G401.6 (cell line): ENCODE results near the gene SOAT2.

ENCODE experiments used
- FAIRE-seq: peaks from 2 replicates; lab custom pipeline; 2012; peaks lifted over from hg19 to GRCh38; lab: Jason Lieb, UNC

Gene SOAT2

GRCh38 chr12:53102883-53103807 is at the start of gene SOAT2:
Gene SOAT2, plus strand, starts transcription at chr12:53103486. Its CDS starts 92 bp downstream, at chr12:53103578.
- no peak for FAIRE-seq

DNA sequence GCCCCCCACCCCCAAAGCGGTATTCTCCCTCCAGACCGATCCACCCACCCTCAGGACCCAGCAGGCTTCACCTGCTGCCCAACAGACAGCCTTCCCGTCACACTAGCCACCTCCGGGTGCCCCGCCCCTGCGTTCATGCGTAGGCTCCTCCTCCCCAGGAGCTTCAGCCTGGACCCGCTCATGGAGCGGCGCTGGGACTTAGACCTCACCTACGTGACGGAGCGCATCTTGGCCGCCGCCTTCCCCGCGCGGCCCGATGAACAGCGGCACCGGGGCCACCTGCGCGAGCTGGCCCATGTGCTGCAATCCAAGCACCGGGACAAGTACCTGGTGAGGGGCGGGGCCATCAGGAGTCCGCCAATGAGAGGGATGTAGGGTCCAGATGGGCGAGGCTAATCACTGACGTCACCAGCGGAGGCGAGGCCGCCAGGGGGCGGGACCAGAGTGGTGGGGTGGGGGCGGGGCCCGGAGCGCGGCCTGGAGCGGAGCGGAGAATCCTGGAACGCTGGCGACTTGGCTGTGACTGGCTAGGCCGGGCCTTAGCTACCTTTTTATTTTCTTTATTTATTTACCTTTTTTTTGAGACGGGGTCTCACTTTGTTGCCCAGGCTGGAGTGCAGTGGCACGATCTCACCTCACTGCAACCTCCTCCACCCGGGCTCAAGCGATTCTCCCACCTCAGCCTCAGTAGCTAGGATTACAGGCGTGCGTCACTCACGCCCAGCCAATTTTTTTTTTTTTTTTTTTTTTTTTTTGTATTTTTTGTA is 49.0 kb upstream of the SOAT2 start:
- FAIRE-seq: peak; percentile 74

GRCh38 chr12:53055471-53056266 is 47.6 kb upstream of the SOAT2 start:
- FAIRE-seq: no peak

- no peak for FAIRE-seq
These were observed 47.0 kb upstream of the SOAT2 start for GRCh38 chr12:53056296-53056695.

- FAIRE-seq: no peak
These were observed 46.4 kb upstream of the SOAT2 start for GRCh38 chr12:53056901-53057300.

GRCh38 chr12:53057816-53058500 is 45.3 kb upstream of the SOAT2 start:
- no peak for FAIRE-seq

DNA sequence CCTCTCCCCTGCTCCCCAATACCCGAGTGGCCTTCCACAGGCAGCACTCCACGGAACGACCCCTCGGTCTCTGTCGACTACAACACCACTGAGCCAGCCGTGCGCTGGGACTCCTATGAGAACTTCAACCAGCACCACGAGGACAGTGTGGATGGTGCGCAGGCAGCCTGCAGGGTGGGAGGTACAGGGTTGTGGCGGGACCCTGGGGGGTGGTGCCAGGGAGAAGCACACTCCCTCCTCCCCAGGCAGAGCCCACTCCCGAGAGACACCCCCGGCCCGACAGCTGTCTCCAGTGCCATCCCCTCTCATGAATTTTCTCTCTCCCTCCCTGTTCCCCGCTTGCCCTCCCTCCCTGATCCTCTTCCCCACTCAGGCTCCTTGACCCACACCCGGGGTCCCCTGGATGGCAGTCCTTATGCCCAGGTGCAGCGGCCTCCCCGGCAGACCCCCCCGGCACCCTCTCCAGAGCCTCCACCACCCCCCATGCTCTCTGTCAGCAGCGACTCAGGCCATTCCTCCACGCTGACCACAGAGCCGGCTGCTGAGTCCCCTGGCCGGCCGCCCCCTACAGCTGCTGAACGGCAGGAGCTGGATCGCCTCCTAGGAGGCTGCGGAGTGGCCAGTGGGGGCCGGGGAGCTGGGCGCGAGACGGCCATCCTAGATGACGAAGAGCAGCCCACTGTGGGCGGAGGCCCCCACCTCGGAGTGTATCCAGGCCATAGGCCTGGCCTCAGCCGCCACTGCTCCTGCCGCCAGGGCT is 44.4 kb upstream of the SOAT2 start:
- FAIRE-seq: no peak

GRCh38 chr12:53059434-53060063 is 43.7 kb upstream of the SOAT2 start:
- no peak for FAIRE-seq

- no peak for FAIRE-seq
These were observed 43.1 kb upstream of the SOAT2 start for GRCh38 chr12:53060064-53060720.

GRCh38 chr12:53060721-53061276 is 42.5 kb upstream of the SOAT2 start:
- FAIRE-seq: no peak

- FAIRE-seq: no peak
These were observed 41.8 kb upstream of the SOAT2 start for GRCh38 chr12:53061404-53062010.

GRCh38 chr12:53062011-53062961 is 41.0 kb upstream of the SOAT2 start:
- FAIRE-seq: no peak

DNA sequence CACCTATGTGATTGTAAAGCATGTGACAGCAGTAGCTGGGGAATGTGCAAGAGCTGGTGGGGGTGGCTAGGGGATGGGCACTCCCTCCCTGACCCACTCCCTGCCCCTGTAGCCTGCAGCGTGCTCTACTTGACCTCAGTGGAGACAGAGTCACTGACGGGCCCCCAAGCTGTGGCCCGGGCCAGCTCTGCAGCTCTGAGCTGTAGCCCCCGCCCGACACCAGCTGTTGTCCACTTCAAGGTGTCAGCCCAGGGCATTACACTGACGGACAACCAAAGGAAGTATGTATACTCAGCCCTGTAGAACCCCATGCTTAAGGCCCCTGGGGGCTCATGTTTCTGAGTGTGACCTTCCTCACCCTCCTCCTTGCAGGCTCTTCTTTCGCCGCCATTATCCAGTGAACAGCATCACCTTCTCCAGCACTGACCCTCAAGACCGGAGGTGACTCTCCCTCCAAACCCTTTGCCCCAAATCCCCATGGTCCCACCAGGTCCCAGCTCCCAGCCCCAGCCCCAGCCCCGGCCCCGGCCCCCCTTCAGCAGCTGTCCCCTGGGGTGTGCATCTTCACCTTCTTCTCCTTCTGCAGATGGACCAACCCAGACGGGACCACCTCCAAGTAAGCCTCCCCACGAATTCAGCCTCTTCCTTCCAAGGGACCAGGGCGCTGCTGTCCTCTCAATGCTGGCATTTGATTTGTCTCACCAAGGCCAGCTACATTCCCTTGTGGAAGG is 40.1 kb upstream of the SOAT2 start:
- FAIRE-seq: no peak

- FAIRE-seq: no peak
These were observed 39.3 kb upstream of the SOAT2 start for GRCh38 chr12:53063708-53064612.

DNA sequence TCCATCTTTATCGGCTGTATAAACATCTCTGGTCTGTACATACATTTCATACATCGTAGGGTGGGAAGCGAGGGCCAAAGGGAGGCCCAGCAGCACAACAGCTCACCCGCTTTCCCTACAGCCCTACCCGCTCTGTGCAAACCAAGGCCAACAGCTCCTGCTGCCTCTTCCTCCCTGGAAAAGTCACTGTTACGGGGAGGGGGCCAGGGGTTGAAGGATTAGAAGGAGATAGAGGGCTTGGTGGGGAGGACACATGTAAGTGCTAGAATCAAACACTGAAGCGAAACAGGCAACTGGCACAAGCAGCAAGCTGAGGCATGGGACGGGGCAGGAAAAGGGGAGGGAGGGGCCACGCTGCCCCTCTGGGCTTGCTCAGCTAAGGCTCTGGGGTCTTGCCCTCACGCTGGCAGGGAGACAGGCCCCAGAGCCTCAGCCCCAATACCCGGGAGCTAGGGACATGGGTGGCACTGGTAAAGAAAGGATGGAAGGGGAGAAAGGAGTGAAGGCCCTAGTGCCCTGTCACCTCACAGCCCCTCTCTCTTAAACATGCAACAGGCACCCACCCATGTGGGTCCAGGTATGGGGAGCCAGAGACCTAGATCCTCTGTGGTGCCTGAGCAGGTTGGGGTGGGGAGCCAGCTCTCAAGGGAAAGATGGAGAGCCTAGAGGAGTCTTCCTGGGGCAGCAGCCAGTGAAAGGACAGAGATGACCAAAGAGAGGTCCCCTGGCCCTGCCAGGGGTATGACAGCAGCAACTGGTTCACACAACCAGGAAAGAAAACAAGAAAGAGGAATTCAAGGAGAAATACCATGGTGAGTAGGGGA is 38.5 kb upstream of the SOAT2 start:
- no peak for FAIRE-seq
